PC-9 (cell line): ENCODE results near the gene UBAP1. TPM values are rescaled to one million over a fixed set of nuclear protein-coding genes. Genes with fewer than 3 reads are reported as not detected.
"Not testable (repeated sequence)": the region's sequence is repeated elsewhere in the genome, so short reads cannot be mapped to it uniquely, and the experiment has no call there.

ENCODE experiments used
- BruUV-seq: library from RNA; stranded (reverse); fragments of 400-500 nt; replicated peaks from 2 replicates; lab custom pipeline; 2021; lab: Mats Ljungman, UMichigan
- CTCF ChIA-PET: fragments of 300-600 bp; sonication (Branson Sonifier 250); formaldehyde crosslinking; loops from one replicate; lab custom pipeline; 2022; ENCODE audit warnings: antibody characterized with exemption; lab: Charles Lee
- POLR2A ChIA-PET: fragments of 300-600 bp; sonication (Branson Sonifier 250); formaldehyde crosslinking; loops from one replicate; lab custom pipeline; 2022; ENCODE audit warnings: antibody characterized with exemption; ENCODE audit not compliant: unreplicated experiment; lab: Charles Lee
- DNase-seq, 2 experiments: peaks; one replicate each; pipeline versions ENCODE4 v3.0.0 to v3.0.0-alpha.2; 2015 to 2022; ENCODE audit warnings: mixed read lengths in 1 of 2
- H2AFZ ChIP-seq: fragments of 200-600 bp; sonication (generic); 2 replicates; pipeline ENCODE4 v1.8.1; 2017; ENCODE audit warnings: antibody characterized with exemption
- H3F3A ChIP-seq: fragments of 200-600 bp; sonication (generic); 2 replicates; pipeline ENCODE4 v1.8.1; 2017; ENCODE audit warnings: antibody characterized with exemption, mild to moderate bottlenecking, low read depth; ENCODE audit not compliant: insufficient read depth
- H3K27ac ChIP-seq: fragments of 200-600 bp; sonication (generic); 2 replicates; pipeline ENCODE4 v1.6.1; 2016; ENCODE audit warnings: mixed run types
- H3K27me3 ChIP-seq: fragments of 200-600 bp; sonication (generic); 2 replicates; pipeline ENCODE4 v1.6.1; 2016; ENCODE audit warnings: low read depth, mixed run types; ENCODE audit not compliant: insufficient read depth
- H3K36me3 ChIP-seq: fragments of 200-600 bp; sonication (generic); 2 replicates; pipeline ENCODE4 v1.6.1; 2016; ENCODE audit warnings: low read depth, mixed run types
- H3K4me1 ChIP-seq: fragments of 200-600 bp; sonication (generic); replicated peaks from 2 replicates; pipeline ENCODE4 v1.6.1; 2016; ENCODE audit warnings: mixed run types; ENCODE audit not compliant: insufficient read depth
- H3K4me2 ChIP-seq: fragments of 200-600 bp; sonication (generic); 2 replicates; pipeline ENCODE4 v1.6.1; 2017; ENCODE audit warnings: mixed run types
- H3K4me3 ChIP-seq: fragments of 200-600 bp; sonication (generic); 2 replicates; pipeline ENCODE4 v1.6.1; 2016; ENCODE audit warnings: mixed run types
- H3K79me2 ChIP-seq: fragments of 200-600 bp; sonication (generic); 2 replicates; pipeline ENCODE4 v1.6.1; 2017; ENCODE audit warnings: low read depth, mixed run types
- H3K9me2 ChIP-seq: fragments of 200-600 bp; sonication (generic); 2 replicates; pipeline ENCODE4 v1.8.1; 2017; ENCODE audit warnings: mild to moderate bottlenecking; ENCODE audit not compliant: insufficient read depth
- H3K9me3 ChIP-seq: fragments of 200-600 bp; sonication (generic); 2 replicates; pipeline ENCODE4 v1.8.1; 2016; ENCODE audit warnings: low read depth; ENCODE audit not compliant: insufficient read depth
- H4K20me1 ChIP-seq: fragments of 200-600 bp; sonication (generic); 2 replicates; pipeline ENCODE4 v1.8.1; 2017; ENCODE audit not compliant: insufficient read depth
- CTCF ChIP-seq: fragments of 200-600 bp; sonication (generic); conservative IDR thresholded peaks from 2 replicates; pipeline ENCODE4 v1.6.1; 2017; ENCODE audit warnings: mixed run types, antibody characterized with exemption, mild to moderate bottlenecking, moderate library complexity
- EZH2 ChIP-seq: fragments of 200-600 bp; sonication (generic); IDR thresholded peaks from 2 replicates; pipeline ENCODE4 v1.8.0; 2017; ENCODE audit warnings: antibody characterized with exemption, low read depth
- intact Hi-C: fragments of 100-400 bp; cut with micrococcal nuclease; formaldehyde crosslinking; loops from one replicate; pipeline ENCODE4 v1.10.0; 2022; ENCODE audit not compliant: unreplicated experiment
- total RNA-seq: library from RNA; stranded (reverse); gene quantifications from 2 replicates; pipeline ENCODE4 v1.2.3, GENCODE V29; 2021

Gene UBAP1
- total RNA-seq, 1 experiment from 2014 or later, result 33.8 TPM

- intact Hi-C loops, result no loop called here
- H3K79me2 ChIP-seq, result peaks cover 18% of the 10 kb centered on the region
Observed at GRCh38 chr9:34220218-34220617, 41.4 kb downstream of the UBAP1 start.

GRCh38 chr9:34224349-34224748 lies 45.5 kb downstream of the UBAP1 start:
- POLR2A ChIA-PET, result no interaction called here
- Histone ChIP-seq H3K36me3 (no peaks in the 10 kb centered on the region), H2AFZ (no peak overlapping the region), H3K4me3 (no peak overlapping the region), H3K4me2 (no peak overlapping the region), H4K20me1 (peaks cover 22% of the 10 kb centered on the region; the same call in 1 of the 2 replicates), H3K79me2 (peaks cover 19% of the 10 kb centered on the region), H3F3A (peaks cover 20% of the 10 kb centered on the region), H3K27me3 (no peaks in the 10 kb centered on the region), H3K9me3 (no peaks in the 10 kb centered on the region), H3K4me1 (peaks cover 11% of the 10 kb centered on the region; the same call in 1 of the 2 replicates), H3K9me2 (no peaks in the 10 kb centered on the region), H3K27ac (no peak overlapping the region)
- TF ChIP-seq CTCF, result no peak
- no peak for TF ChIP-seq EZH2
- CTCF ChIA-PET, result no interaction called here
- intact Hi-C loops, result no loop called here
- no peak for DNase-seq
- no TSS peak for BruUV-seq

More at GRCh38 chr9:34220218-34220617, 41.4 kb downstream of the UBAP1 start:
- no peak overlapping the region for H3K4me2 ChIP-seq
- H4K20me1 ChIP-seq, result peaks cover 24% of the 10 kb centered on the region; the same call in 1 of the 2 replicates
- H3K27ac ChIP-seq, result no peak overlapping the region
- ChIA-PET CTCF (no interaction called here), POLR2A (no interaction called here)
- H3K27me3 ChIP-seq, result no peaks in the 10 kb centered on the region
- no peaks in the 10 kb centered on the region for H3K9me2 ChIP-seq
- H3K9me3 ChIP-seq, result no peaks in the 10 kb centered on the region
- H3F3A ChIP-seq, result peaks cover 20% of the 10 kb centered on the region
- H3K36me3 ChIP-seq, result no peaks in the 10 kb centered on the region
- H3K4me1 ChIP-seq, result peaks cover 11% of the 10 kb centered on the region; the same call in 1 of the 2 replicates
- H2AFZ ChIP-seq, result no peak overlapping the region
- DNase-seq, result no peak
- H3K4me3 ChIP-seq, result no peak overlapping the region
- no TSS peak for BruUV-seq
- TF ChIP-seq EZH2, result no peak
- TF ChIP-seq CTCF, result no peak

- Histone ChIP-seq H4K20me1 (peaks cover 18% of the 10 kb centered on the region; the same call in 1 of the 2 replicates), H3K79me2 (peaks cover 20% of the 10 kb centered on the region), H3F3A (peaks cover 10% of the 10 kb centered on the region), H3K4me1 (peaks cover 11% of the 10 kb centered on the region; the same call in 1 of the 2 replicates)
- POLR2A ChIA-PET, CTCF ChIA-PET, H3K4me3 ChIP-seq, H2AFZ ChIP-seq, H3K27me3 ChIP-seq, intact Hi-C loops, H3K9me2 ChIP-seq, H3K27ac ChIP-seq, H3K4me2 ChIP-seq, H3K36me3 ChIP-seq, BruUV-seq, DNase-seq, H3K9me3 ChIP-seq: not testable (repeated sequence)
Observed at GRCh38 chr9:34226144-34226760, 47.4 kb downstream of the UBAP1 start.
